MM.1S (cell line): Measurements from ENCODE around the gene AURKB.

Source experiments
- EZH2 ChIP-seq: fragments of 300-600 bp; sonication (generic); optimal IDR thresholded peaks from 2 replicates; pipeline ENCODE3; 2017; ENCODE audit warnings: low read depth, mild to moderate bottlenecking, antibody characterized with exemption, low read length, mixed read lengths
- EZH2phosphoT487 ChIP-seq: fragments of 300-600 bp; sonication (generic); IDR thresholded peaks from 2 replicates; pipeline ENCODE4 v1.6.1; 2018; ENCODE audit warnings: antibody characterized with exemption, low read length
- TF ChIP-seq, protein P1 (sequence below): fragments of 300-600 bp; sonication (generic); IDR thresholded peaks from 2 replicates; pipeline ENCODE4 v1.5.1; 2016; ENCODE audit warnings: antibody characterized with exemption, low read length, mixed read lengths

DNA sequence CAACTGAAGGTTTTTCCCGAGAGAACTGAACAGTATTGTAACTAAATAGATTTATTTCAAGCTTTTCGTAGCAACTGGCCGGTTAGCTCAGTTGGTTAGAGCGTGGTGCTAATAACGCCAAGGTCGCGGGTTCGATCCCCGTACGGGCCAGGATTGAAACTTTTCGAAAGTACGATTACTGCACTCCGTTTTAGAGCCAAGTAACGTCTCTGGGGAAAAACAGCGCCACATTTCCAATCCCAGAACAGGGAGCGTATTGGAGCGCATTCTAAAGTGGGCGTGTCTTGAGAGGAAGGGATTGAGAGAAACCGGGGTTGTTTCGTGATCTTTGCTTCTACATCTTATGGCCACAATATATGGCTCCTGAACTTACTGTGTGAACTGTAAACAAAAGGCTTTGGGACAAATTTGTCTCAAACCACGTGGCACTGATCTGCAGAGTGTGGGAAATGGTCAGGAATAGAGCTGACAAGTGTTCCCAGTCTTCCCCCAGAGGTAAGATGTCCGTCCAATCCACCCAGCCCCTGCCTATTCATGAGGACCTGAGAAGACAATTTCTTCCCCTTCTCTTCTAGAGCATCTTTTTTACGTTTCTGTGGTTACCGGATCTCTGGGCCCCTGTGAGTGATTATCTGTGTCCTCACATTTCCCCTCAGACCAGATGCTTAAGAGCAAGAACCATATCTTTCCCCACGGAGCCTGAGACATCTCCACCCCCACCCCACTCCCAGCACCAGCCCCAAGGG lies 22.7 kb downstream of the AURKB start:
- TF ChIP-seq, protein P1, sequence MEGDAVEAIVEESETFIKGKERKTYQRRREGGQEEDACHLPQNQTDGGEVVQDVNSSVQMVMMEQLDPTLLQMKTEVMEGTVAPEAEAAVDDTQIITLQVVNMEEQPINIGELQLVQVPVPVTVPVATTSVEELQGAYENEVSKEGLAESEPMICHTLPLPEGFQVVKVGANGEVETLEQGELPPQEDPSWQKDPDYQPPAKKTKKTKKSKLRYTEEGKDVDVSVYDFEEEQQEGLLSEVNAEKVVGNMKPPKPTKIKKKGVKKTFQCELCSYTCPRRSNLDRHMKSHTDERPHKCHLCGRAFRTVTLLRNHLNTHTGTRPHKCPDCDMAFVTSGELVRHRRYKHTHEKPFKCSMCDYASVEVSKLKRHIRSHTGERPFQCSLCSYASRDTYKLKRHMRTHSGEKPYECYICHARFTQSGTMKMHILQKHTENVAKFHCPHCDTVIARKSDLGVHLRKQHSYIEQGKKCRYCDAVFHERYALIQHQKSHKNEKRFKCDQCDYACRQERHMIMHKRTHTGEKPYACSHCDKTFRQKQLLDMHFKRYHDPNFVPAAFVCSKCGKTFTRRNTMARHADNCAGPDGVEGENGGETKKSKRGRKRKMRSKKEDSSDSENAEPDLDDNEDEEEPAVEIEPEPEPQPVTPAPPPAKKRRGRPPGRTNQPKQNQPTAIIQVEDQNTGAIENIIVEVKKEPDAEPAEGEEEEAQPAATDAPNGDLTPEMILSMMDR, result no peak
- no peak for TF ChIP-seq EZH2
- TF ChIP-seq EZH2phosphoT487, result no peak
